OCI-LY3 (cell line): Measurements from ENCODE around the gene ZFYVE21.

Experiments
- CTCF ChIP-seq: fragments of 200-600, 300-600 bp; sonication (generic); IDR thresholded peaks from 2 replicates; pipeline ENCODE4 v1.5.1; 2014; ENCODE audit warnings: antibody characterized with exemption, low read length, low read depth
- EZH2phosphoT487 ChIP-seq: fragments of 200-600 bp; shearing (Covaris generic); IDR thresholded peaks from 2 replicates; pipeline ENCODE4 v1.6.1; 2018; ENCODE audit warnings: antibody characterized with exemption, mixed run types, low read depth

DNA sequence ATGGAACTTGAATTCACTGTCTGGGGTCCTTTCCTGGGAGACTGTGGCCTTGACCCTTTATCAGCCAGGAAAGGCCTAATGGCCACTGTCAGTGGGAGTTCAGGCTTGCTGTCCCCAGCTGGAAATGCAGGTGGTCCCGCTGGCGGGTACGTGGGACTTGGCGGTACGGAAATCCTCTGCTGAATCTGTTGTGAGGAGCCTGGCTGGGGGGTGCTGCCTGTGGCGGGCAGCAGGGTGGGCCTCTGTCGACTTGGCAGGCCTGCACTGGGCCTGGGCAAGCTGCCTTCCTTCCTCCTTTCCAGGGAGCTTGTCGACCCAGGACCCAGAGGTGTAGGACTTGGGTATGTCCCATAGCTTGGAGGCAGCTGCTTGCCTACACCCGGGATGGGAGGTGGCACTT lies 26.3 kb downstream of the ZFYVE21 start:
- TF ChIP-seq CTCF (no peak), EZH2phosphoT487 (no peak)
